ELR (cell line): ENCODE data around the gene ZNF92.

Experiments
- DNase-seq: peaks from one replicate; pipeline ENCODE4 v3.0.0-alpha.2; 2015; ENCODE audit warnings: low read depth

The ZNF92 gene

DNA sequence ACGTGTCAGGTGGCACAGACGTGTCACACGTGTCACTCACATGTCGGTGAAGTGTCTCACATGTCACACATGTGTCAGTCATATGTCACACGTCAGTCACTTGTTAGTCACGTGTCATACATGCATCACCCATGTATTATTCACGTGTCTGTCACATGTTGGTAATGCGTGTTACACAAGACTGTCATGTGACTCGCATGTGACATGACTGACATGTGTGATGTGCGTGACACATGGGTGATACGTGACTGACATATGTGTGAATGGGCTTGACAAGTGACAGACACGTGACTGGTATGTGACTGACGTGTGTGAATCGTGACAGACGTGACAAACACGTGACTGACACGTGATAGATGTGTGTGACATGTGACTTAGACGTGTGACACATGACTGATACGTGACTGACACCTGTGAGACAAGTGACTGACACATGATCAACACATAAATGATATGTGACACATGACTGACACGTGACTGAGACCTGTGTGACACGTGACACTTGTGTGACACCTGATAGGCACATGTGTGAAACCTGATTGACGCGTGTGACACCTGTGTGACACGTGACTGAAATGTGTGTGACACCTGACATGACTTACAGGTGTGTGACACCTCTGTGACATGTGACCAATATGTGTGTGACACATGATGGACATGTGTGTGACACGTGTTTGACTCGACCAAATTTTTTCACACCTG lies 56.1 kb downstream of the ZNF92 start:
- DNase-seq, result no peak

DNA sequence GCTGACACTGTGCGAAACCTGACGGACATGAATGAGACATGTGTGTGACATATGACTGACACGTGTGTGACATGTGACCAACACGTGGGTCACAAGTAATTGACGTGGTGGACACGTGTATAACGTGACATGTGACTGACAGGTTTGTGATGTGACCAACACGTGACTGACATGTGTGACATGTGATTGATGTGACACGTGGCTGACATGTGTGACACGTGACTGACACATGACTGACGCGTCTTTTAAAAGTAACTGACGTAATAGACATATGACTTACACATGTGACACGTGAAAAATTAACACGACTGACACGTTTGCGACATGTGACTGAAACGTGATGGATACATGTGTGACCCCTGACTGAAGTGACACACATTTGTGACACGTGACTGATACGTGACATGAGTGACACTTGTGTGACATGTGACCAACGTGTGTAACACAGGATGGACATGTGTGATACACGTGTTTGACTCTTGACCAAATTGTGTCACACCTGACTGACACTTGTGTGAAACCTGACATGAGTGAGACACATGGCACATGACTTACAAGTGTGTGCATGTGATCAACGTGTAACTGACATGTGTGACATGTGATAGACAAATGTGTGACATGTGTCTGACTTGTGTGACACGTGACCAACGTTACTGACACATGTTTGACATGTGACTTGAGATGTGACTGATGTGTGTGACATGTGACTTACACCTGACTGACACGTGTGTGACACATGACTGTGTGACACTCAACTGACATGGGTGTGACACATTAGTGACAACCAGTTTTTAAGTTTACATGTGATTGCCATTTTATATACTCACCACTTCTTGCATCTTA lies 56.9 kb downstream of the ZNF92 start:
- DNase-seq, result no peak

DNA sequence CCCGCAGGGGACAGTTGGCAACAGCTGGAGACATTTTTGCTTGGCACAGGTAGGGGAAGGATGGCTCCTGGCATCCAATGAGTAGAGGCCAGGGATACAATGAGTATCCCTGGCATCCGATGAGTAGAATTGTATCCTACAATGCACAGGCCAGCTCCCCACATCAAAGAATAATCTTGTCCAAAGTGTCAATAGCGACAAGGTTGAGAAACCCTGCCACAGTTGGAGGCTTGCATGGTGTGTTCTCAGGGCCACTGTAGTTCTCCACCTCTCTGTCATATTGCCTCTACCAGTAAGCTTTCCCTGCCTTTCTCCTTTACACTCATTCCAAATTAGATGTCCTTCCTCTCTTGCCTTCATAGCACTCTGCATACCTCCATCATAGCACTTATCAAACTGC lies 60.7 kb downstream of the ZNF92 start:
- no peak for DNase-seq

DNA sequence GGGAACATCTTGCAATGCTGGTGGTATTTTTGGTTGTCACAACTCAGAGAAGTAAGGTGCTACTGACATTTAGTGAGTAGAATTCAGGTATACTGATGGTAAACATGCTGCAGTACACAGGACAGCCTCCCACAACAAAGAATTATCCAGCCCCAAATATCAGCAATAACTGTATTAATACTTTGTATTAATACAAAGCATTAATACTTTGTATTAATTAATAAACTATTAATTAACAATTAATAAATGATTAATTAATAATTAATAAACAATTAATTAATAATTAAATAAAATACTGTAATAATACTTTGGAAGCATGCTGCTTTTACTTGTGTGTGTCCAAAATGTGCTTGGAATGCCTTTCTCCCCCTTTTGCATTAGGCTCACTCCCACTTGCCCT lies 62.5 kb downstream of the ZNF92 start:
- DNase-seq, result no peak

- DNase-seq, result peak; percentile 89
Measured at GRCh38 chr7:65438598-65438997, 64.9 kb downstream of the ZNF92 start.

- peak; percentile 77 for DNase-seq
Measured at GRCh38 chr7:65441010-65441409, 67.4 kb downstream of the ZNF92 start.

DNA sequence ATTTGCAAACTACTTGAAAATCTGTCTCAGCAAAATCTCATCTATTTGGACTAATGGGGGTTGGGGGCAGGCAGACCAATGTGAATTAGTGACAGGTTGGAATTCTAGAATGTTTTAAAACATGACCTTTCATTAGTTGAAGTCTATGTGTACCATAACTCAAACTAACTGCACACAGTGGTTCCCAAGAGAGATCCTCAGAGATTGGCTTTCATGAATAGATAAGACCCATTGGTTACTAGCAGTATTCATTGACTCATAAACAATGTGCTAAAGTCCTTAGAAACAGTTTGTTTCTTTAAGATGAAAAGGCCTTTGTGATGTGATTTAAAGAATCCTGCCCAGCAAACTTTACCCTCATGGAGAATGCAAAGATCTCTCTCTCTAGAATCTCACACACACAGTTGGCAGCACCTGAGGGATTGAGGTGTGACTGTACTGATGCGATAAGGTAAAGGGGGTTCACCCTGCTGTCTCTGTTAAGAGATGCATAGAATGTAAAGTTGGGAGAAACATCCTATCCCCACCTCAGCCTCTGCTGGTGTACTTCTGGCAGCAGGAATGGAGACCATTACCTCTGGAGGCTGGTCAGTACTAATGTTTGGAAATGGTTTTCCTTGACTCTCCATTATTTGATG lies 70.7 kb downstream of the ZNF92 start:
- no peak for DNase-seq

- no peak for DNase-seq
Measured at GRCh38 chr7:65444899-65445823, 71.5 kb downstream of the ZNF92 start.

DNA sequence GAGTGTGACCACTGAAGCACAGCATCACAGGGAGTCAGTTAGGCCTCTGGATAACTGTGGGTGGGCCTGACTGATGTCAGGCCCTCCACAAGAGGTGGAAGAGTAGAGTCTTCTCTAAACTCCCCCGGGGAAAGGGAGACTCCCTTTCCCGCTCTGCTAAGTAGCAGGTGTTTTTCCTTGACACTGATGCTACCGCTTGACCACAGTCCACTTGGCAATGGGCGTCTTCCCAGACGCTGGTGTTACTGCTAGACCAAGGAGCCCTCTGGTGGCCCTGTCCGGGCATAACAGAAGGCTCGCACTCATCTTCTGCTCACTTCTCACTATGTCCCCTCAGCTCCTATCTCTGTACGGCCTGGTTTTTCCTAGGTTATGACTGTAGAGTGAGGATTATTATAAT lies 73.4 kb downstream of the ZNF92 start:
- DNase-seq, result peak; percentile 35

DNA sequence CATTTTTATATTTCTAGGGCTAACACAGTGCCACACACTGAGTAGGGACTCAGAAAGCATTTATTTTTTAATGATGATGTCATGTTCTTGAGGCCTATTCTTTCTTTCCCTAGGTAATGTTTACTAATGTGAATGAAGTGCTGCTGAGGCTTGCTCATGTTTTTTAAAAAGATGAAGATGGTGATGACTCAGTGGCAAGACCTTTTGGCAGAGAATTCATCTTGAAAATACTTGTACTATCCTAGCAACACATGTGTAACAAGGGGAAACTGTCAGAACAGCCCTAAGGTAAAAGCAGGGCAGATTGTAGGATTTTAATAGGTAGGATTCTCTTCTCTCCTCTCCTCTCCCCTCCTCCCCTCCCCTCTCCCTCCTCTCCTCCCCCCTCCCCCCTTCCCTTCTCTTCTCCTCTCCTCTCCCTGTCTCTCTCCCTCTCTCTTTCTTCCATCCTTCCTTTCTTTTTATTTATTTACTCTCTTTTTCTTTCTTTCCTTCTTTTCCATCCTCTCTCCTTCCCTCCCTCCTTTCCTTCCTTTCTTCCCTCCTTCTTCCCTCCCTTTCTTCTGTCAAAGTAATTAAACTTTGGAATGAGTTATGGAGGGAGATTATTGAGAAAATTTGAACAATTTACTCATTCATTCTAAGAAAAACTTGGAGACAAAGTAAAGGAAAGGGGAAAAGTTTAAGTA lies 75.3 kb downstream of the ZNF92 start:
- DNase-seq, result peak; percentile 73

GRCh38 chr7:65449505-65449852 lies 75.8 kb downstream of the ZNF92 start:
- no peak for DNase-seq
